Astrocyte (in vitro differentiated cells and primary cell): ENCODE measurements around the gene SCN2B. TPM values are rescaled to one million over a fixed set of nuclear protein-coding genes. Genes with fewer than 3 reads are reported as not detected.

Experiments used
- DNase-seq: peaks from one replicate; pipeline ENCODE4 v3.0.0-alpha.2; 2010; ENCODE audit warnings: low read depth
- FAIRE-seq: peaks from 2 replicates; lab custom pipeline; 2011; peaks lifted over from hg19 to GRCh38; lab: Jason Lieb, UNC
- H2AFZ ChIP-seq: 2 replicates; pipeline ENCODE4 v1.6.0; 2012; ENCODE audit warnings: low read depth, low read length, inconsistent platforms
- H3K27ac ChIP-seq: 2 replicates; pipeline ENCODE4 v1.5.1; 2011; ENCODE audit warnings: low read depth, low read length, inconsistent platforms
- H3K27me3 ChIP-seq: 2 replicates; pipeline ENCODE4 v1.6.0; 2011; ENCODE audit warnings: low read length, inconsistent platforms; ENCODE audit not compliant: insufficient read depth
- H3K36me3 ChIP-seq: 2 replicates; pipeline ENCODE4 v1.5.1; 2011; ENCODE audit warnings: low read length, inconsistent platforms; ENCODE audit not compliant: insufficient read depth
- H3K4me1 ChIP-seq: 2 replicates; pipeline ENCODE4 v1.5.1; 2011; ENCODE audit warnings: low read length, inconsistent platforms; ENCODE audit not compliant: insufficient read depth
- H3K4me2 ChIP-seq: 2 replicates; pipeline ENCODE4 v1.6.0; 2012; ENCODE audit warnings: low read length, inconsistent platforms
- H3K4me3 ChIP-seq: 2 replicates; pipeline ENCODE4 v1.5.1; 2011; ENCODE audit warnings: low read depth, mild to moderate bottlenecking, low read length, inconsistent platforms; ENCODE audit not compliant: insufficient read depth
- H3K79me2 ChIP-seq: 2 replicates; pipeline ENCODE4 v1.6.0; 2012; ENCODE audit warnings: mild to moderate bottlenecking, low read length, inconsistent platforms; ENCODE audit not compliant: insufficient read depth
- H3K9ac ChIP-seq: 2 replicates; pipeline ENCODE4 v1.6.0; 2012; ENCODE audit warnings: mild to moderate bottlenecking, low read length, inconsistent platforms
- H3K9me3 ChIP-seq: 2 replicates; pipeline ENCODE4 v1.5.1; 2012; ENCODE audit warnings: low read depth, mild to moderate bottlenecking, low read length, inconsistent platforms; ENCODE audit not compliant: insufficient read depth
- H4K20me1 ChIP-seq: 2 replicates; pipeline ENCODE4 v1.6.0; 2012; ENCODE audit warnings: low read length, inconsistent platforms; ENCODE audit not compliant: insufficient read depth
- H3K27ac Mint-ChIP-seq: one replicate; pipeline ENCODE4 v1.8.0; 2021; ENCODE audit warnings: mild to moderate bottlenecking, mixed read lengths; ENCODE audit not compliant: unreplicated experiment
- H3K27me3 Mint-ChIP-seq: one replicate; pipeline ENCODE4 v1.8.0; 2021; ENCODE audit warnings: low read depth, mixed read lengths; ENCODE audit not compliant: unreplicated experiment
- H3K36me3 Mint-ChIP-seq: one replicate; pipeline ENCODE4 v1.8.0; 2021; ENCODE audit warnings: low read depth, mixed read lengths; ENCODE audit not compliant: unreplicated experiment
- H3K4me1 Mint-ChIP-seq: one replicate; pipeline ENCODE4 v1.8.0; 2021; ENCODE audit warnings: low read depth, mixed read lengths; ENCODE audit not compliant: unreplicated experiment
- H3K4me3 Mint-ChIP-seq: one replicate; pipeline ENCODE4 v1.8.0; 2021; ENCODE audit warnings: mild to moderate bottlenecking, moderate library complexity, mixed read lengths; ENCODE audit not compliant: unreplicated experiment
- H3K9me3 Mint-ChIP-seq: one replicate; pipeline ENCODE4 v1.8.0; 2021; ENCODE audit warnings: mild to moderate bottlenecking, mixed read lengths; ENCODE audit not compliant: unreplicated experiment
- EZH2 ChIP-seq: IDR thresholded peaks from 2 replicates; pipeline ENCODE4 v1.6.1; 2012; ENCODE audit warnings: mild to moderate bottlenecking, low read length, inconsistent platforms; ENCODE audit not compliant: insufficient read depth
- total RNA-seq: library from RNA; stranded (reverse); gene quantifications from 2 replicates; pipeline ENCODE4 v1.2.1, GENCODE V29; 2021
- TF ChIP-seq, protein P1 (sequence below): IDR thresholded peaks from 2 replicates; pipeline ENCODE4 v1.5.1; 2011; ENCODE audit warnings: low read depth, mild to moderate bottlenecking, inconsistent platforms, low read length, moderate library complexity; ENCODE audit not compliant: insufficient read depth

SCN2B gene
- total RNA-seq, 1 donor from 2014 or later, result 0.18 TPM

GRCh38 chr11:118215262-118215661 lies 38.8 kb upstream of the SCN2B start:
- FAIRE-seq, result no peak
- H3K27me3 ChIP-seq, result peaks cover 36% of the 10 kb centered on the region

GRCh38 chr11:118214210-118214914 lies 37.9 kb upstream of the SCN2B start:
- Mint-ChIP-seq H3K4me3 (no peak overlapping the region), H3K27me3 (peaks cover 22% of the 10 kb centered on the region), H3K27ac (no peak overlapping the region), H3K36me3 (no peaks in the 10 kb centered on the region), H3K4me1 (peaks cover 3% of the 10 kb centered on the region), H3K9me3 (no peaks in the 10 kb centered on the region)
- Histone ChIP-seq H3K27ac (no peak overlapping the region), H3K4me2 (no peak overlapping the region), H3K9me3 (no peaks in the 10 kb centered on the region), H2AFZ (no peak overlapping the region), H3K79me2 (no peaks in the 10 kb centered on the region), H3K9ac (no peak overlapping the region), H3K36me3 (no peaks in the 10 kb centered on the region), H3K4me3 (no peak overlapping the region), H4K20me1 (no peaks in the 10 kb centered on the region), H3K27me3 (peaks cover 38% of the 10 kb centered on the region), H3K4me1 (no peaks in the 10 kb centered on the region)
- DNase-seq (no peak), FAIRE-seq (no peak)
- no peak for TF ChIP-seq EZH2
- TF ChIP-seq, protein P1, sequence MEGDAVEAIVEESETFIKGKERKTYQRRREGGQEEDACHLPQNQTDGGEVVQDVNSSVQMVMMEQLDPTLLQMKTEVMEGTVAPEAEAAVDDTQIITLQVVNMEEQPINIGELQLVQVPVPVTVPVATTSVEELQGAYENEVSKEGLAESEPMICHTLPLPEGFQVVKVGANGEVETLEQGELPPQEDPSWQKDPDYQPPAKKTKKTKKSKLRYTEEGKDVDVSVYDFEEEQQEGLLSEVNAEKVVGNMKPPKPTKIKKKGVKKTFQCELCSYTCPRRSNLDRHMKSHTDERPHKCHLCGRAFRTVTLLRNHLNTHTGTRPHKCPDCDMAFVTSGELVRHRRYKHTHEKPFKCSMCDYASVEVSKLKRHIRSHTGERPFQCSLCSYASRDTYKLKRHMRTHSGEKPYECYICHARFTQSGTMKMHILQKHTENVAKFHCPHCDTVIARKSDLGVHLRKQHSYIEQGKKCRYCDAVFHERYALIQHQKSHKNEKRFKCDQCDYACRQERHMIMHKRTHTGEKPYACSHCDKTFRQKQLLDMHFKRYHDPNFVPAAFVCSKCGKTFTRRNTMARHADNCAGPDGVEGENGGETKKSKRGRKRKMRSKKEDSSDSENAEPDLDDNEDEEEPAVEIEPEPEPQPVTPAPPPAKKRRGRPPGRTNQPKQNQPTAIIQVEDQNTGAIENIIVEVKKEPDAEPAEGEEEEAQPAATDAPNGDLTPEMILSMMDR, result no peak

More at GRCh38 chr11:118215262-118215661, 38.8 kb upstream of the SCN2B start:
- Mint-ChIP-seq H3K27me3 (peaks cover 22% of the 10 kb centered on the region), H3K27ac (no peak overlapping the region), H3K9me3 (no peaks in the 10 kb centered on the region), H3K4me3 (no peak overlapping the region), H3K4me1 (peaks cover 3% of the 10 kb centered on the region), H3K36me3 (no peaks in the 10 kb centered on the region)
- H3K9ac ChIP-seq, result no peak overlapping the region
- no peaks in the 10 kb centered on the region for H3K9me3 ChIP-seq
- no peak overlapping the region for H3K4me2 ChIP-seq
- DNase-seq, result no peak
- H3K4me1 ChIP-seq, result no peaks in the 10 kb centered on the region
- no peak overlapping the region for H2AFZ ChIP-seq
- H3K36me3 ChIP-seq, result no peaks in the 10 kb centered on the region
- no peak overlapping the region for H3K27ac ChIP-seq
- H3K4me3 ChIP-seq, result no peak overlapping the region
- H4K20me1 ChIP-seq, result no peaks in the 10 kb centered on the region
- no peaks in the 10 kb centered on the region for H3K79me2 ChIP-seq
- TF ChIP-seq, protein P1, result no peak

GRCh38 chr11:118213781-118214180 lies 37.3 kb upstream of the SCN2B start:
- Mint-ChIP-seq H3K36me3 (no peaks in the 10 kb centered on the region), H3K9me3 (no peaks in the 10 kb centered on the region), H3K4me1 (peaks cover 3% of the 10 kb centered on the region), H3K27me3 (peaks cover 22% of the 10 kb centered on the region), H3K27ac (no peak overlapping the region), H3K4me3 (no peak overlapping the region)
- Histone ChIP-seq H3K79me2 (no peaks in the 10 kb centered on the region), H3K4me3 (no peak overlapping the region), H3K27ac (no peak overlapping the region), H3K4me2 (no peak overlapping the region), H4K20me1 (no peaks in the 10 kb centered on the region), H2AFZ (no peak overlapping the region), H3K36me3 (no peaks in the 10 kb centered on the region), H3K9me3 (no peaks in the 10 kb centered on the region), H3K4me1 (no peaks in the 10 kb centered on the region), H3K9ac (no peak overlapping the region), H3K27me3 (peaks cover 42% of the 10 kb centered on the region)
- FAIRE-seq, result no peak
- TF ChIP-seq, protein P1, result no peak
- no peak for TF ChIP-seq EZH2
- DNase-seq, result no peak
